ENCODE data around the gene CNEP1R1.
A peak's percentile ranks its signal among the peaks of the same experiment; 100 is the strongest.

The CNEP1R1 gene

DNA sequence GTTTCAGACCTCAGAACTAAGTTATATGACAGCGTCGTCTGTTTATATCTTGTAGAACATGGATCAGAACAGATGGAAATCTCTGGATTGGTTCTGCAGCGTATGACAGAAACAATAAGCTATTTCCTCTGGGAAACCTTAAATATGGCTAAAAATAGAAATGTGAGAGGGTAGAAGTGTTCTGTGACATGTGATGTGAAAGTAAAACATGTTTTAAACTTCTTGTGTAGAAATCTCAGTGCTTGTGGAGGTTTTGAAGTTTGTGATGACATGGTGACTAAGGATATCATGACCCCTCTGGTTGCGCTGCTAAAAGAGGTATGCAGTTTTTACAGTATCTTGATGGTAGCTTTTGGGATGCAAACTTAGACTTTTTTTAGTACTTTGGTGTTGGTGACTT is 43.5 kb downstream of the CNEP1R1 start:
- Histone ChIP-seq H3K9ac (ENCODE audit: low read length in 5 of 5) (peak overlapping the region in 3 of 5 donors; percentile 1 to 68 (median 3)), H3K4me3 (ENCODE audit: low read depth in 1 of 5, low read length in 5 of 5) (no peak overlapping the region), H3K27ac (ENCODE audit: low read depth, low read length) (no peak overlapping the region), H3K27me3 (ENCODE audit: control insufficient read depth in 5 of 5, insufficient read depth in 4 of 5, low read length in 5 of 5) (no peaks in the 10 kb centered on the region), H3K9me3 (ENCODE audit: control insufficient read depth in 5 of 5, low read length in 5 of 5) (no peaks in the 10 kb centered on the region), H3K36me3 (ENCODE audit: control insufficient read depth in 5 of 5, insufficient read depth in 5 of 5, low read length in 5 of 5) (peaks cover 12 to 27% (median 15%) of the 10 kb centered on the region in 5 donors), H3K4me1 (ENCODE audit: control insufficient read depth in 5 of 5, insufficient read depth in 5 of 5, low read length in 5 of 5) (peaks cover 3 to 30% (median 24%) of the 10 kb centered on the region in 5 donors)

DNA sequence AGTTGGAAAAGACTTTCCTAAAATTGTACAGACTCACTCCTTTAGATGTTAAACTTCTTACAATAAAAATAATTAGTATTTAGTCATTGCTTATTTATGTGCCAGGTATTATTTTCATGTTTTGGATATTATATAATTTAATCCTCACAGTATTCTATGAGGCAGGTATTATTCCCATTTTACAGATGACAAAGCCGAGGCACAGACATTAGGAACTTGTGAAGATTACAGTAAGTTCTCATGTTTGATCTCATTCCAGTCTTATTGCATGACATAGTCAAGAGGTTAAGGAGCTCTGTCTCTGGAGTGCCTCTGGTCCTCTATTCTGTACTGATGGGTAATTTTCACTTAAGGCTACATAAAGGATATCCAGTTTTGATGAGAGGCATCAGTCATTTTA is 44.0 kb downstream of the CNEP1R1 start:
- H3K27ac ChIP-seq (ENCODE audit: low read depth, low read length), result no peak overlapping the region
- H3K36me3 ChIP-seq (ENCODE audit: control insufficient read depth in 5 of 5, insufficient read depth in 5 of 5, low read length in 5 of 5), result peaks cover 12 to 28% (median 15%) of the 10 kb centered on the region in 5 donors
- H3K27me3 ChIP-seq (ENCODE audit: control insufficient read depth in 5 of 5, insufficient read depth in 4 of 5, low read length in 5 of 5), result no peaks in the 10 kb centered on the region
- no peaks in the 10 kb centered on the region for H3K9me3 ChIP-seq (ENCODE audit: control insufficient read depth in 5 of 5, low read length in 5 of 5)
- H3K4me3 ChIP-seq (ENCODE audit: low read depth in 1 of 5, low read length in 5 of 5), result no peak overlapping the region
- H3K9ac ChIP-seq (ENCODE audit: low read length in 5 of 5), result no peak overlapping the region
- H3K4me1 ChIP-seq (ENCODE audit: control insufficient read depth in 5 of 5, insufficient read depth in 5 of 5, low read length in 5 of 5), result peaks cover 3 to 30% (median 24%) of the 10 kb centered on the region in 5 donors

DNA sequence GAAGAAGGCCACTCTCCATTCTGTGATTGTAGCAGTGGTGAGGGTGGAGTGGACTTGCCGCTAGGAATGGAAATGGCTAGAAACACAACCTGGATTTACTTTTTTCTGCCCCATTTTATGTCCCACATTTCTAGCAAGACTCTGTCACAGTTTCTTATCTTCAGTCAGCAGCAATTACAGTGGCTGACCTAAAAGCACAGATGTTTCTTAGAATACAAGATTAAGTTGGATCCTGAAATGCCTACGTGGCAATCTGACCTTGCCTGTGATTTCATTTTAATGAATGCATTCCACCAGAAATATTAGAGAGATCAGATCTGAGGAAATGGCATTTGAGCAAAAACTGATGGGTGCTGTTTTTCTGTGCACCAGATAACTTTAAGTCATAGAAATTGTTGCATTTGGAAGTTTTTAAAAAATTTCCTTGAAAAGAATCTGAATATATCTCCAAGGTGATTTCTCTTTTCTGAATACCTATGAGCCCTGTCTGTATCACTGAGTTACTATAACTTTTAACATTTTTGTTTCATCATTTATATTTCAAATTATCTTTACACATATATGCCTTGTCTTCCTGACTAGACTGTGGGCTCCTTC is 46.1 kb downstream of the CNEP1R1 start:
- Histone ChIP-seq H3K4me1 (ENCODE audit: control insufficient read depth in 5 of 5, insufficient read depth in 5 of 5, low read length in 5 of 5) (peaks cover 3 to 26% (median 21%) of the 10 kb centered on the region in 5 donors), H3K9ac (ENCODE audit: low read length in 5 of 5) (peak overlapping the region in 2 of 5 donors; percentile 11 to 51), H3K9me3 (ENCODE audit: control insufficient read depth in 5 of 5, low read length in 5 of 5) (no peaks in the 10 kb centered on the region), H3K36me3 (ENCODE audit: control insufficient read depth in 5 of 5, insufficient read depth in 5 of 5, low read length in 5 of 5) (peaks cover 12 to 33% (median 21%) of the 10 kb centered on the region in 5 donors), H3K27ac (ENCODE audit: low read depth, low read length) (no peak overlapping the region), H3K27me3 (ENCODE audit: control insufficient read depth in 5 of 5, insufficient read depth in 4 of 5, low read length in 5 of 5) (no peaks in the 10 kb centered on the region), H3K4me3 (ENCODE audit: low read depth in 1 of 5, low read length in 5 of 5) (no peak overlapping the region)

DNA sequence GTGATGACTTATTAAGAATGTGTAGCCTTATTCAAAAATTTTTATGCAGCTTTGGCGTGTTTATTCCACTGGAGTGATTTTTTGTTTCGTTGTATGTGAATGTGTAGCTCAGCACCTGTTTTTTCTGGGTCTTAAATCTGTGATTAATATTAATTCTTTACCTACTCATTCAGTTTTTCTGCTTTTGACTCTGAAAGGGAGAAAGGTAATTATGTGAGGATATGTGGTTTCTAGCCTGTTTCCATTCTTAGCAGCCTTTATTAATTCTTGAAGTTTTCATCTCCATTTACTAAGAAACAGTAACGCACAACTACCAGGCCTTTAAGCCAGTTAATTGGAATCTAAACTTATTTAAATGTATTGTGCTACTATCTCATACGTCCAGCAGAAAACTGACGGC is 47.7 kb downstream of the CNEP1R1 start:
- Histone ChIP-seq H3K9me3 (ENCODE audit: control insufficient read depth in 5 of 5, low read length in 5 of 5) (no peaks in the 10 kb centered on the region), H3K36me3 (ENCODE audit: control insufficient read depth in 5 of 5, insufficient read depth in 5 of 5, low read length in 5 of 5) (peaks cover 16 to 45% (median 30%) of the 10 kb centered on the region in 5 donors), H3K9ac (ENCODE audit: low read length in 5 of 5) (peak overlapping the region in 1 of 5 donors; percentile 46)

DNA sequence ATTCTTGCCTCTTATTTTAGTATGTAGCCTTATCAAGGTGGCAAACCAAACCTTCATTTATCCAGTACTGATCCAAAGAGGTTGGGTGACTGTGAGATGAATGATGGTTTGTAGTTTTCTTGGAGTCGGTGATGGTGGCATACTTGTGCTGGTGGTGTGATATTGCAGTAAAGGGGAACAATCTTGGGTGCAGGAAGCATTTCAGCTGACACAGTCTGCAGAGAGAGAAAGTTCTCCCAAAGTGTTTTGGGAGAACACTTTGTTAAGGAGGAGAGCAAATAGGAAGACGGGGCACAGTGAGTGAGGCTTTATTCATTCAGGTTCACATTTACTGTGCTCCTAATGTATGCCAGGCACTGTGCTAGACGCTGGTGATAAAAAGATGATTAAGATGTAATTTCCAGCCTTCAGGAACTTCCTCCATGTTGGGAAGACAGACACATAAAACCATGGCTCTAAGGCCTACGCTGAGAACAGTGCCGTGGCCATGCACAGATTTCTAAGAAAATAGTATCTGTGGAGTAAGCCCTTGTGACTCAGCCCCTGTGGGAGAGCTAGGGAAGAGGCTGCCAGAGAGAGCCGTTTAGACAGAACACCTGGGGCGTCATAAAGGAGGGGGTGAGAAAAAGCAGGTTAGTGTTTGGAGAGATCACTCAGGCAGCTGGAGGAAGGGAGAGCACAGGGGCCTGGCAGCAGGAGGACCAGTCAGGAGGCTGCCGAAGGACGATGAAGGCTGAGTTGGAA is 54.5 kb downstream of the CNEP1R1 start:
- Histone ChIP-seq H3K27ac (ENCODE audit: low read depth, low read length) (no peak overlapping the region), H3K9ac (ENCODE audit: low read length in 5 of 5) (no peak overlapping the region), H3K36me3 (ENCODE audit: control insufficient read depth in 5 of 5, insufficient read depth in 5 of 5, low read length in 5 of 5) (peaks cover 29 to 67% (median 39%) of the 10 kb centered on the region in 5 donors), H3K4me3 (ENCODE audit: low read depth in 1 of 5, low read length in 5 of 5) (no peak overlapping the region), H3K9me3 (ENCODE audit: control insufficient read depth in 5 of 5, low read length in 5 of 5) (no peaks in the 10 kb centered on the region), H3K27me3 (ENCODE audit: control insufficient read depth in 5 of 5, insufficient read depth in 4 of 5, low read length in 5 of 5) (no peaks in the 10 kb centered on the region), H3K4me1 (ENCODE audit: control insufficient read depth in 5 of 5, insufficient read depth in 5 of 5, low read length in 5 of 5) (peaks cover 0 to 6% (median 0%) of the 10 kb centered on the region in 5 donors)

More for the DNA sequence above, 47.7 kb downstream of the CNEP1R1 start:
- H3K27ac ChIP-seq (ENCODE audit: low read depth, low read length), result no peak overlapping the region
- H3K4me3 ChIP-seq (ENCODE audit: low read depth in 1 of 5, low read length in 5 of 5), result no peak overlapping the region
- H3K4me1 ChIP-seq (ENCODE audit: control insufficient read depth in 5 of 5, insufficient read depth in 5 of 5, low read length in 5 of 5), result peaks cover 2 to 11% (median 7%) of the 10 kb centered on the region in 5 donors
- no peaks in the 10 kb centered on the region for H3K27me3 ChIP-seq (ENCODE audit: control insufficient read depth in 5 of 5, insufficient read depth in 4 of 5, low read length in 5 of 5)

DNA sequence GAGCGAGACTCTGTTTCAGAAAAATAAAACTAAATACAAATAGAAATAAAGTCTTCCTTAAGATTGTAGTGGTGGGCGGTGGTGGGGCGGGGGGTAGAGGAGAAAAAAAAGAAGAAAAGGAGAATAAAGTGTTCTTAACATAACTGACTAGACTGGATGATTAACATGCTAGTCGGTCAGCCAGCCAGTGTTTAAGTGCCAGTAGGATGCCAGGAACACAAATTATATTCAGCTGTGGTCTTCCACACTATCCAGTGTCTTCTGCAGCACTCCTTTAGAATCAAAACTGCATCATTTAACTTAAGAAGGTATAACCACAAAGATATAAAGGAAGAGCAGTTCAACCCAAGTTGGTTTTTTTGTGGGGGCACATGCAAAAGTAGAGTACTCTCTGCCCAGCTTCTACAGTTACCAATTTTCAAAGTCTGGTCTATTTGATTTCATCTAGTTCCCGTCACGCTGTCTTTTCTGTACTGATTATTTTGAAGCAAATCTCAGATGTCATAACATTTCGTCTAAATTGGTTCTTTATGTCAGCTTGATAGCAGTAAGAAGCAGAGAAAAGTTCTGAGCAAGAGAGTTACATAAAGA is 56.5 kb downstream of the CNEP1R1 start:
- no peak overlapping the region for H3K9ac ChIP-seq (ENCODE audit: low read length in 5 of 5)
- H3K4me1 ChIP-seq (ENCODE audit: control insufficient read depth in 5 of 5, insufficient read depth in 5 of 5, low read length in 5 of 5), result peaks cover 0 to 10% (median 0%) of the 10 kb centered on the region in 5 donors
- no peaks in the 10 kb centered on the region for H3K27me3 ChIP-seq (ENCODE audit: control insufficient read depth in 5 of 5, insufficient read depth in 4 of 5, low read length in 5 of 5)
- no peaks in the 10 kb centered on the region for H3K9me3 ChIP-seq (ENCODE audit: control insufficient read depth in 5 of 5, low read length in 5 of 5)
- H3K36me3 ChIP-seq (ENCODE audit: control insufficient read depth in 5 of 5, insufficient read depth in 5 of 5, low read length in 5 of 5), result peaks cover 34 to 78% (median 46%) of the 10 kb centered on the region in 5 donors
- no peak overlapping the region for H3K27ac ChIP-seq (ENCODE audit: low read depth, low read length)
- no peak overlapping the region for H3K4me3 ChIP-seq (ENCODE audit: low read depth in 1 of 5, low read length in 5 of 5)

DNA sequence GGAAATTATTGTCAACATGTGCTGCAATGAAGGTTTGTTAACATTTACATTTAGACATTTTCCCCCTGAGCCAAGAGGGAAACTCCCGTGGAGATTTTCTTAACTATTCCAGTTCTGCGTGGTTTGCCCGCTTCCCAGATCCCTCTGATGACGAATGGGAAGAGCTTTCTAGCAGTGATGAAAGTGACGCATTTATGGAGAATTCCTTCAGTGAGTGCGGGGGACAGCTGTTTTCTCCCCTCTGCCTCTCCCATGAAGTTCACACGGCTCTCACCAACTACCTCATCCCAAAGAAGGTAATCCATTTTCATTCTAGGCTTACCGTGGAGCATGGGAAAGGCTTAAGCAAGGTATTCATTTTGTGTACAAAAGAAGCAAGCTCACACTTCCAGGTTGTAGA is 59.0 kb downstream of the CNEP1R1 start:
- Histone ChIP-seq H3K9ac (ENCODE audit: low read length in 5 of 5) (no peak overlapping the region), H3K27ac (ENCODE audit: low read depth, low read length) (no peak overlapping the region), H3K4me1 (ENCODE audit: control insufficient read depth in 5 of 5, insufficient read depth in 5 of 5, low read length in 5 of 5) (peaks cover 0 to 10% (median 0%) of the 10 kb centered on the region in 5 donors), H3K9me3 (ENCODE audit: control insufficient read depth in 5 of 5, low read length in 5 of 5) (no peaks in the 10 kb centered on the region), H3K27me3 (ENCODE audit: control insufficient read depth in 5 of 5, insufficient read depth in 4 of 5, low read length in 5 of 5) (no peaks in the 10 kb centered on the region), H3K36me3 (ENCODE audit: control insufficient read depth in 5 of 5, insufficient read depth in 5 of 5, low read length in 5 of 5) (peaks cover 35 to 81% (median 59%) of the 10 kb centered on the region in 5 donors), H3K4me3 (ENCODE audit: low read depth in 1 of 5, low read length in 5 of 5) (no peak overlapping the region)

DNA sequence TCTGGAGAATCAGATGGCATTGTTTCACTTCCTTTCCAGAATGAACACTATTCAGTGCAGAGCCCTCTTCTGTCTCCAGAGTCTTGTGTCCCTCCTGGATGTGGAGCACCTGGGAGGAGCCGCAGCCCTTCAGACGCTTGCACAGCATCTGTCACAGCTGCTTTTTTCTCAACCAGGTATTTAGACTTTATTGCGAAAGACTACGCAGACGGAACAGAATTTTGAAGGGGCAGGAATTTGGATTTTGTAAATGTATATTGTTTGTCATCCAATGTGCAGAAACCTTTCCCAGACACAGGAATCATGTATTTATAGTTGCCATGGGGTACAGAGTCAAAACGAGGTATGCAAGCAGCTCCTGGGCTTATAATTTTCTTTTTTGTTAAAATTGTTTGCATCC is 61.2 kb downstream of the CNEP1R1 start:
- Histone ChIP-seq H3K36me3 (ENCODE audit: control insufficient read depth in 5 of 5, insufficient read depth in 5 of 5, low read length in 5 of 5) (peaks cover 34 to 74% (median 50%) of the 10 kb centered on the region in 5 donors), H3K4me1 (ENCODE audit: control insufficient read depth in 5 of 5, insufficient read depth in 5 of 5, low read length in 5 of 5) (peaks cover 0 to 10% (median 0%) of the 10 kb centered on the region in 5 donors), H3K9me3 (ENCODE audit: control insufficient read depth in 5 of 5, low read length in 5 of 5) (no peaks in the 10 kb centered on the region), H3K9ac (ENCODE audit: low read length in 5 of 5) (no peak overlapping the region), H3K27ac (ENCODE audit: low read depth, low read length) (no peak overlapping the region), H3K27me3 (ENCODE audit: control insufficient read depth in 5 of 5, insufficient read depth in 4 of 5, low read length in 5 of 5) (no peaks in the 10 kb centered on the region), H3K4me3 (ENCODE audit: low read depth in 1 of 5, low read length in 5 of 5) (no peak overlapping the region)

Measured in subcutaneous abdominal adipose tissue (tissue), 5 donors.